Neuronal stem cell (in vitro differentiated cells): ENCODE results near the gene HCN1. TPM values are rescaled to one million over a fixed set of nuclear protein-coding genes. Genes with fewer than 3 reads are reported as not detected.

Source experiments
- DNase-seq: peaks from one replicate; pipeline ENCODE4 v3.0.0-alpha.2; 2013; ENCODE audit warnings: low spot score
- H2AFZ ChIP-seq: one replicate; pipeline ENCODE4 v1.6.1; 2013; ENCODE audit warnings: mild to moderate bottlenecking, low read length, inconsistent platforms
- H2AK5ac ChIP-seq: 2 replicates; pipeline ENCODE4 v1.6.1; 2013; ENCODE audit warnings: low read depth, mild to moderate bottlenecking, inconsistent platforms, low read length, moderate library complexity, mixed read lengths
- H2BK120ac ChIP-seq: 2 replicates; pipeline ENCODE4 v1.6.1; 2013; ENCODE audit warnings: low read depth, mild to moderate bottlenecking, inconsistent platforms, low read length, moderate library complexity, mixed read lengths
- H2BK12ac ChIP-seq: one replicate; pipeline ENCODE4 v1.6.1; 2013; ENCODE audit warnings: low read length, inconsistent platforms
- H2BK15ac ChIP-seq: 2 replicates; pipeline ENCODE4 v1.6.1; 2013; ENCODE audit warnings: mild to moderate bottlenecking, low read length, inconsistent platforms, mixed read lengths
- H2BK5ac ChIP-seq: one replicate; pipeline ENCODE4 v1.6.1; 2013; ENCODE audit warnings: inconsistent platforms, mild to moderate bottlenecking, low read length, moderate library complexity
- H3K14ac ChIP-seq: one replicate; pipeline ENCODE4 v1.6.1; 2013; ENCODE audit warnings: low read length, inconsistent platforms
- H3K18ac ChIP-seq: 2 replicates; pipeline ENCODE4 v1.6.1; 2013; ENCODE audit warnings: low read length, inconsistent platforms
- H3K23ac ChIP-seq: 2 replicates; pipeline ENCODE4 v1.6.1; 2013; ENCODE audit warnings: low read depth, mild to moderate bottlenecking, mixed read lengths, low read length, inconsistent platforms; ENCODE audit not compliant: poor library complexity
- H3K27ac ChIP-seq: replicated peaks from 3 replicates; pipeline ENCODE4 v1.5.1; 2013; ENCODE audit warnings: low read length, inconsistent platforms
- H3K27me3 ChIP-seq, 3 experiments: 2 replicates each; pipeline ENCODE4 v1.6.1; 2013; ENCODE audit warnings: low read length in 3 of 3, mild to moderate bottlenecking in 2 of 3, inconsistent platforms in 1 of 3, low read depth in 1 of 3, mixed read lengths in 1 of 3, moderate library complexity in 1 of 3; ENCODE audit not compliant: control insufficient read depth in 3 of 3, insufficient read depth in 3 of 3
- H3K36me3 ChIP-seq, 2 donors: replicated peaks in 1 of 2; 2 replicates each; pipeline ENCODE4 v1.6.1; 2013; ENCODE audit warnings: low read length in 2 of 2; ENCODE audit not compliant: control insufficient read depth in 2 of 2, insufficient read depth in 2 of 2
- H3K4ac ChIP-seq: 2 replicates; pipeline ENCODE4 v1.6.1; 2013; ENCODE audit warnings: inconsistent platforms, mild to moderate bottlenecking, low read length, moderate library complexity
- H3K4me1 ChIP-seq, 2 donors: 1 replicate in 1 of 2; 2 replicates in 1 of 2; pipeline ENCODE4 v1.6.1; 2013; ENCODE audit warnings: low read length in 2 of 2, low read depth in 1 of 2; ENCODE audit not compliant: control insufficient read depth in 2 of 2, insufficient read depth in 1 of 2
- H3K4me2 ChIP-seq: one replicate; pipeline ENCODE4 v1.6.1; 2013; ENCODE audit warnings: mild to moderate bottlenecking, low read length, inconsistent platforms; ENCODE audit not compliant: insufficient read depth, poor library complexity, severe bottlenecking
- H3K4me3 ChIP-seq, 2 donors: 2 replicates each; pipeline ENCODE4 v1.5.1; 2013; ENCODE audit warnings: low read length in 2 of 2, mild to moderate bottlenecking in 2 of 2, inconsistent platforms in 1 of 2, moderate library complexity in 1 of 2
- H3K79me1 ChIP-seq: one replicate; pipeline ENCODE4 v1.6.1; 2013; ENCODE audit warnings: low read depth, mild to moderate bottlenecking, inconsistent platforms, low read length, moderate library complexity
- H3K9ac ChIP-seq: one replicate; pipeline ENCODE4 v1.6.1; 2013; ENCODE audit warnings: mild to moderate bottlenecking, low read depth, low read length, inconsistent platforms; ENCODE audit not compliant: poor library complexity
- H3K9me3 ChIP-seq, 2 donors: replicated peaks in 1 of 2; 2 replicates each; pipeline versions ENCODE3 to v1.6.1; 2013; ENCODE audit warnings: low read length in 2 of 2, mild to moderate bottlenecking in 2 of 2, inconsistent platforms in 1 of 2, low read depth in 1 of 2, mixed read lengths in 1 of 2, moderate library complexity in 1 of 2; ENCODE audit not compliant: control insufficient read depth in 2 of 2, insufficient read depth in 1 of 2
- H4K8ac ChIP-seq: one replicate; pipeline ENCODE4 v1.6.1; 2013; ENCODE audit warnings: low read depth, mild to moderate bottlenecking, inconsistent platforms, low read length, moderate library complexity
- H4K91ac ChIP-seq: one replicate; pipeline ENCODE4 v1.6.1; 2013; ENCODE audit warnings: low read length, low read depth, mild to moderate bottlenecking, inconsistent platforms; ENCODE audit not compliant: poor library complexity
- WGBS, 2 donors: extraction: QIAGEN DNeasy Blood & Tissue Kit; methylation state at CpG; one replicate each; pipeline ENCODE4 v1.1.7; 2013; ENCODE audit warnings: missing lambda C conversion rate in 2 of 2, mixed read lengths in 1 of 2; ENCODE audit not compliant: insufficient read length in 2 of 2, insufficient replicate concordance in 1 of 2; ENCODE audit errors: extremely low coverage in 2 of 2; 5-methylcytosine and 5-hydroxymethylcytosine counted together
- polyA plus RNA-seq, 2 experiments: library from polyadenylated mRNA; stranded (reverse); fragments of 200-250 nt; gene quantifications; one replicate each; pipeline ENCODE4 v1.2.3, GENCODE V29; 2013

The HCN1 gene
- polyA plus RNA-seq (2013, experiment 1 of 2), result 0.03 TPM
- 0.04 TPM for polyA plus RNA-seq (2013, experiment 2 of 2)

DNA sequence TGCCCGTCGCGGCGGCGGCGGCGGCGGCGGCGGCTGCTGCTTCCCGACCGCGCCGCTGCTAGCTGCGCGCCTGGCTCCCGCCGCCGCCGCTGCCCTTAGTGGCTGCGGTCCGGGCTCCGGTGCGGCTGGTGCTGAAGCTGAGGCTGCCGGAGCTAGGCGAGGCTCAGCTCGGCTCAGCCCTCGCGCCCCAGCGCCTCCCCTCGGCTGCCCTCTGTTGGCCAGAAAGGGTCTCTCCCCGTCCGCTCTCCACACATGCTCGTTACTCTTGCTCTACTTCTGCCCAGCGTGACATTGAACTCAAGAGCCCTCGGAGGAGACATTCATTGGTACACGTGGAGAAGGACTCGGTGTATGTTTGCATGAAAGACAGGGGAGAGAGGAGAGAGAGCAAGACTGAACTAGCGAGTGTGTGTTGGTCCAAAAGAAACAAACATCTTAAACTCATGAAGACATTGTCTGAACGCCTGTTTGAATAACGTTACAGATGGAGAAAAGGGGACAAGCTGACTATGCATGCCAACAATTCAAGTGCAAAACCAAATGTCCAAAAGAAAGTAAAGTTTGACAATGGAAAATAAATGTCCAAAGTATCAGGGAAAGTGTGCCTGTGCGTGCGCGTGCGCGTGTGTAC is at the start of gene HCN1:
Gene HCN1, minus strand, starts transcription at position 175 of the 631 bp plus-strand sequence.
- DNase-seq, result peak; percentile 78
- Histone ChIP-seq H4K8ac (no peak within 1 kb of the TSS), H3K23ac (no peak within 1 kb of the TSS), H3K9ac (peak within 1 kb of the TSS; percentile 21), H3K18ac (peak within 1 kb of the TSS; percentile 28), H3K36me3 (no peaks in the 10 kb centered on the region), H3K9me3 (no peaks in the 10 kb centered on the region), H2AK5ac (no peak within 1 kb of the TSS), H2AFZ (peak within 1 kb of the TSS; percentile 90), H3K4ac (no peak within 1 kb of the TSS), H2BK12ac (no peak within 1 kb of the TSS), H2BK5ac (no peak within 1 kb of the TSS), H3K4me3 (peak within 1 kb of the TSS; percentile 24 to 76), H3K79me1 (no peaks in the 10 kb centered on the region), H3K14ac (no peak within 1 kb of the TSS), H3K4me1 (peaks cover 0 to 5% of the 10 kb centered on the region in 2 donors), H2BK120ac (no peak within 1 kb of the TSS), H3K27me3 (peaks cover 5 to 23% (median 15%) of the 10 kb centered on the region in 3 experiments), H4K91ac (no peak within 1 kb of the TSS), H2BK15ac (no peak within 1 kb of the TSS), H3K4me2 (peak within 1 kb of the TSS; percentile 91), H3K27ac (no peak within 1 kb of the TSS)
- WGBS, 2 donors, result no CpG with 5 or more reads among the region's 46 CpGs

DNA sequence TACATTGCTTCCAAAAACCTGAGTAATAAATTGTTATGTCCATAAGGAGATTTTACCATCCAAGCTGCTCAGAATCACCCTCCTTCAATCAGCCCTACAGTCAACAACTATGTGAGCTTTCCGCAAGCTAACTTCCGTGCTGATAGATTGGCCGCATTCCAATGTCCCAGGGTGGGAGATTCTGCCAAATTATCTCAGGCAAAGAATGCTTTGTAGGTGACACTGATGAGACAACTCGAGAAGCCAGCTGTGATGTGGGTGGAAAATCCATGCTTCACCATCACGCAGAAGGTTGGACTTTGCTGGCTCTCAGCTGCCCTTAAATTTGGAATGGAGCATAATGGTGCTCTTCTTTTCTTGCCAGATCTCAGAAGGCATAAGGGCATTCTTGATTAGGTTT is 44.9 kb upstream of the HCN1 start:
- H3K27ac ChIP-seq, result no peak overlapping the region
- H2AFZ ChIP-seq, result no peak overlapping the region
- no peak overlapping the region for H3K4ac ChIP-seq
- H3K9me3 ChIP-seq, result no peaks in the 10 kb centered on the region
- no peak overlapping the region for H2BK5ac ChIP-seq
- no peak overlapping the region for H3K18ac ChIP-seq
- no CpG with 5 or more reads among the region's 5 CpGs for WGBS, 2 donors
- H3K4me3 ChIP-seq, result no peak overlapping the region
- H3K4me2 ChIP-seq, result no peak overlapping the region
- H2BK15ac ChIP-seq, result no peak overlapping the region
- no peaks in the 10 kb centered on the region for H3K36me3 ChIP-seq
- H3K27me3 ChIP-seq, result no peaks in the 10 kb centered on the region
- H4K8ac ChIP-seq, result no peak overlapping the region
- H2BK12ac ChIP-seq, result no peak overlapping the region
- no peak overlapping the region for H2BK120ac ChIP-seq
- H3K9ac ChIP-seq, result no peak overlapping the region
- H3K79me1 ChIP-seq, result no peaks in the 10 kb centered on the region
- DNase-seq, result no peak
- H3K23ac ChIP-seq, result no peak overlapping the region
- no peak overlapping the region for H2AK5ac ChIP-seq
- H3K14ac ChIP-seq, result no peak overlapping the region
- H4K91ac ChIP-seq, result no peak overlapping the region
- H3K4me1 ChIP-seq, result peaks cover 0 to 1% of the 10 kb centered on the region in 2 donors

DNA sequence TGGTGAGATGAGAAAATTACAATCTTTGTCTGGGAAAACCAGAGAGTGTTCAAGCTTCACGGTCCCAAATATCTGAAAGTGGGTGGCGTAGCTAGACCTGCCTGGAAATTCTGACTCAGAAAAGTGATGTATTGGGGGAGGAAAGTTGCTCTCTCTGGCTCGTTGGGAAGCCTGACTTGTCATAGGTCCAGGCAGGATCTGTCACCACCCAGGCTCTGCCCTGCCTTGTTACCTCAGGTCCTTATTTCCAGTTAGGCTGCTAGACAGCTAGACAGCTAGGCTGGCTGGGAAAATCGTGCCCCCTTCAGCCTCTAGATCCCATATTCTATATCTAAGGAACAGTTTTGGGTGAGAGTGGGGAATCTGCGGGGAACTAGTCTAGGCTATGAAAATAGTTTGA is 41.0 kb upstream of the HCN1 start:
- no peak overlapping the region for H4K8ac ChIP-seq
- no peak overlapping the region for H3K4ac ChIP-seq
- no peak overlapping the region for H3K18ac ChIP-seq
- no peaks in the 10 kb centered on the region for H3K79me1 ChIP-seq
- no peak for DNase-seq
- H3K14ac ChIP-seq, result no peak overlapping the region
- no peak overlapping the region for H4K91ac ChIP-seq
- H2BK5ac ChIP-seq, result no peak overlapping the region
- H2BK120ac ChIP-seq, result no peak overlapping the region
- no peak overlapping the region for H3K4me2 ChIP-seq
- H3K36me3 ChIP-seq, result no peaks in the 10 kb centered on the region
- H3K9ac ChIP-seq, result no peak overlapping the region
- H3K23ac ChIP-seq, result no peak overlapping the region
- H3K27me3 ChIP-seq, result no peaks in the 10 kb centered on the region
- no peak overlapping the region for H2AFZ ChIP-seq
- H2BK12ac ChIP-seq, result no peak overlapping the region
- no peak overlapping the region for H2AK5ac ChIP-seq
- no peak overlapping the region for H3K27ac ChIP-seq
- WGBS, 2 donors, result no CpG with 5 or more reads among the region's 5 CpGs
- no peak overlapping the region for H2BK15ac ChIP-seq
- no peak overlapping the region for H3K4me3 ChIP-seq
- no peaks in the 10 kb centered on the region for H3K9me3 ChIP-seq
- peaks cover 0 to 1% of the 10 kb centered on the region in 2 donors for H3K4me1 ChIP-seq

DNA sequence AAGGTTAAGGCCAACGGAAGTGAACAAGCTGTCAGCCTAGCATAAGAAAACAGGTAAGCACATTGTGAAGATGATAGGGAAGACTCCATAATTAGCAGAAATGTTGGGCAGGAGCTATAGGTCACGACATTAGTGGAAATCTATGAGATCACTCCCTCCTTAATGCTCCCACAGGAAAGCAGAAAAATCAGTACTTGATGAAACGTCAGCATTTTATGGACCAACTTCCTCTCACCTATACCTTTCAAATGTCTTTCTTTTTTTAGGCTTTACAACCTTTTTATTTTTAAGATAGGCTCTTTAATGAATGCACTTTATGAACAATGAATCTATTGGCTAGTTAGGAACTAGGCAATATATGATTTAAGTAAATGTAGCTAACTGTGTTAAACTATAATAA is 29.4 kb upstream of the HCN1 start:
- Histone ChIP-seq H3K36me3 (no peaks in the 10 kb centered on the region), H2AK5ac (no peak overlapping the region), H3K4me1 (no peaks in the 10 kb centered on the region), H3K23ac (no peak overlapping the region), H3K14ac (no peak overlapping the region), H3K9ac (no peak overlapping the region), H2BK15ac (no peak overlapping the region), H2AFZ (no peak overlapping the region), H3K18ac (no peak overlapping the region), H3K79me1 (no peaks in the 10 kb centered on the region), H3K4me3 (no peak overlapping the region), H2BK120ac (no peak overlapping the region), H4K8ac (no peak overlapping the region), H3K4me2 (no peak overlapping the region), H3K9me3 (no peaks in the 10 kb centered on the region), H3K27me3 (no peaks in the 10 kb centered on the region), H2BK5ac (no peak overlapping the region), H2BK12ac (no peak overlapping the region), H4K91ac (no peak overlapping the region), H3K4ac (no peak overlapping the region), H3K27ac (no peak overlapping the region)
- WGBS, 2 donors, result no CpG with 5 or more reads among the region's 3 CpGs
- no peak for DNase-seq
